Stomach (tissue), 4 donors: ENCODE data around the gene STK39.

Source experiments
- CTCF ChIP-seq, 7 experiments: fragments of 450-650 bp in 4 of 7; fragments of 200-600 bp in 3 of 7; sonication (generic) in 3 of 7; IDR thresholded peaks; one replicate each; pipeline ENCODE4 v1.5.1; 2016 to 2019; ENCODE audit warnings: antibody characterized with exemption in 7 of 7, control low read depth in 2 of 7, mild to moderate bottlenecking in 1 of 7
- EP300 ChIP-seq: sonication (generic); formaldehyde crosslinking; IDR thresholded peaks from one replicate; pipeline ENCODE4 v1.6.1; 2017; ENCODE audit warnings: antibody characterized with exemption
- POLR2A ChIP-seq, 4 donors: fragments of 450-650 bp; IDR thresholded peaks; one replicate each; pipeline ENCODE4 v1.6.1; 2016; ENCODE audit warnings: antibody characterized with exemption in 4 of 4, control low read depth in 2 of 4, mild to moderate bottlenecking in 1 of 4, moderate library complexity in 1 of 4
- POLR2AphosphoS5 ChIP-seq, 3 donors: sonication (generic); formaldehyde crosslinking; IDR thresholded peaks; one replicate each; pipeline ENCODE4 v1.6.1; 2016; ENCODE audit warnings: antibody characterized with exemption in 3 of 3

GRCh38 chr2:168230389-168230788 lies 17.0 kb downstream of the STK39 start:
- no peak for TF ChIP-seq CTCF (IDR thresholded peaks at IDR 0.05)
- no peak for TF ChIP-seq POLR2AphosphoS5 (IDR thresholded peaks at IDR 0.05)
- no peak for TF ChIP-seq POLR2A (IDR thresholded peaks at IDR 0.05)
- TF ChIP-seq EP300: no peak
